Measurements from ENCODE around the gene CHMP4B.

Gene CHMP4B

GRCh38 chr20:33840160-33840559 lies 29.0 kb downstream of the CHMP4B start:
- no peak for DNase-seq (ENCODE audit: low spot score)

GRCh38 chr20:33840759-33841435 lies 29.7 kb downstream of the CHMP4B start:
- no peak for DNase-seq (ENCODE audit: low spot score)

- DNase-seq (ENCODE audit: low spot score) = no peak
These were observed 30.3 kb downstream of the CHMP4B start for GRCh38 chr20:33841436-33841799.

- no peak for DNase-seq (ENCODE audit: low spot score)
These were observed 31.2 kb downstream of the CHMP4B start for GRCh38 chr20:33842346-33842745.

GRCh38 chr20:33843050-33843449 lies 31.9 kb downstream of the CHMP4B start:
- DNase-seq (ENCODE audit: low spot score) = no peak

GRCh38 chr20:33843854-33844253 lies 32.7 kb downstream of the CHMP4B start:
- DNase-seq (ENCODE audit: low spot score) = no peak

GRCh38 chr20:33846291-33846935 lies 35.3 kb downstream of the CHMP4B start:
- DNase-seq (ENCODE audit: low spot score) = peak; percentile 25

GRCh38 chr20:33847006-33847405 lies 35.9 kb downstream of the CHMP4B start:
- DNase-seq (ENCODE audit: low spot score) = no peak

- no peak for DNase-seq (ENCODE audit: low spot score)
These were observed 37.2 kb downstream of the CHMP4B start for GRCh38 chr20:33848391-33848790.

- DNase-seq (ENCODE audit: low spot score) = no peak
These were observed 39.0 kb downstream of the CHMP4B start for GRCh38 chr20:33850159-33850558.

- no peak for DNase-seq (ENCODE audit: low spot score)
These were observed 40.8 kb downstream of the CHMP4B start for GRCh38 chr20:33851842-33852466.

GRCh38 chr20:33852626-33853506 lies 41.7 kb downstream of the CHMP4B start:
- no peak for DNase-seq (ENCODE audit: low spot score)

GRCh38 chr20:33853507-33853813 lies 42.3 kb downstream of the CHMP4B start:
- no peak for DNase-seq (ENCODE audit: low spot score)

GRCh38 chr20:33857722-33858563 lies 46.8 kb downstream of the CHMP4B start:
- no peak for DNase-seq (ENCODE audit: low spot score)

GRCh38 chr20:33858666-33859065 lies 47.5 kb downstream of the CHMP4B start:
- DNase-seq (ENCODE audit: low spot score) = no peak

GRCh38 chr20:33859157-33859695 lies 48.1 kb downstream of the CHMP4B start:
- DNase-seq (ENCODE audit: low spot score) = no peak

- DNase-seq (ENCODE audit: low spot score) = no peak
These were observed 48.6 kb downstream of the CHMP4B start for GRCh38 chr20:33859751-33860150.

GRCh38 chr20:33861458-33861857 lies 50.3 kb downstream of the CHMP4B start:
- DNase-seq (ENCODE audit: low spot score) = no peak

GRCh38 chr20:33862709-33863403 lies 51.7 kb downstream of the CHMP4B start:
- peak; percentile 90 for DNase-seq (ENCODE audit: low spot score)

GRCh38 chr20:33863440-33864323 lies 52.5 kb downstream of the CHMP4B start:
- no peak for DNase-seq (ENCODE audit: low spot score)
